TTC549 (cell line): ENCODE results near the gene NAPSA.
"Not testable (repeated sequence)": the region's sequence is repeated elsewhere in the genome, so short reads cannot be mapped to it uniquely, and the experiment has no call there.

ENCODE experiments used
- FAIRE-seq: peaks from 2 replicates; lab custom pipeline; 2012; peaks lifted over from hg19 to GRCh38; lab: Jason Lieb, UNC

NAPSA gene

GRCh38 chr19:50365434-50366306, at the start of gene NAPSA:
Gene NAPSA, minus strand, starts transcription at chr19:50365639. Its CDS starts 18 bp downstream, at chr19:50365621.
- no peak for FAIRE-seq

GRCh38 chr19:50413531-50413930, 48.1 kb upstream of the NAPSA start:
- no peak for FAIRE-seq

- FAIRE-seq, result no peak
Measured at GRCh38 chr19:50413096-50413495, 47.7 kb upstream of the NAPSA start.

- FAIRE-seq, result no peak
Measured at GRCh38 chr19:50412419-50412818, 47.0 kb upstream of the NAPSA start.

GRCh38 chr19:50410109-50410508, 44.7 kb upstream of the NAPSA start:
- FAIRE-seq, result no peak

DNA sequence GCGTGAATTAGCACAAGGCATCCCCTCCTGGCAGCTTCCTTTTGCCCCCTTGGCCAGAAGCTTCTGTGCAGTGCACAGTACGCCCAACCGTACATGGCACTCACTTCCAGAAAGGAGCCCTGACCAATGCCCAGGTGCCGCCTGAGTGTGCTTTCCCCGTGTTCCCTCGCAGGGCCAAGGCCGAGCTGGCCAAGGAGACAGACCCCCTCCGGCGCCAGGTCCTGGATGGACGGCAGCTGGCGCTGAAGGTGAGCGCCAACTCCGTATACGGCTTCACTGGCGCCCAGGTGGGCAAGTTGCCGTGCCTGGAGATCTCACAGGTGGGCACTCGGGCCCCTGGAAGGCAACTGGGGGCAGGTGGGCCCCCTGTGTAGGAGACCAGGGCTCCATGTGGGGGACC, 43.9 kb upstream of the NAPSA start:
- FAIRE-seq, result no peak

- FAIRE-seq, result no peak
Measured at GRCh38 chr19:50406829-50407228, 41.4 kb upstream of the NAPSA start.

GRCh38 chr19:50406156-50406820, 40.8 kb upstream of the NAPSA start:
- FAIRE-seq, result no peak

DNA sequence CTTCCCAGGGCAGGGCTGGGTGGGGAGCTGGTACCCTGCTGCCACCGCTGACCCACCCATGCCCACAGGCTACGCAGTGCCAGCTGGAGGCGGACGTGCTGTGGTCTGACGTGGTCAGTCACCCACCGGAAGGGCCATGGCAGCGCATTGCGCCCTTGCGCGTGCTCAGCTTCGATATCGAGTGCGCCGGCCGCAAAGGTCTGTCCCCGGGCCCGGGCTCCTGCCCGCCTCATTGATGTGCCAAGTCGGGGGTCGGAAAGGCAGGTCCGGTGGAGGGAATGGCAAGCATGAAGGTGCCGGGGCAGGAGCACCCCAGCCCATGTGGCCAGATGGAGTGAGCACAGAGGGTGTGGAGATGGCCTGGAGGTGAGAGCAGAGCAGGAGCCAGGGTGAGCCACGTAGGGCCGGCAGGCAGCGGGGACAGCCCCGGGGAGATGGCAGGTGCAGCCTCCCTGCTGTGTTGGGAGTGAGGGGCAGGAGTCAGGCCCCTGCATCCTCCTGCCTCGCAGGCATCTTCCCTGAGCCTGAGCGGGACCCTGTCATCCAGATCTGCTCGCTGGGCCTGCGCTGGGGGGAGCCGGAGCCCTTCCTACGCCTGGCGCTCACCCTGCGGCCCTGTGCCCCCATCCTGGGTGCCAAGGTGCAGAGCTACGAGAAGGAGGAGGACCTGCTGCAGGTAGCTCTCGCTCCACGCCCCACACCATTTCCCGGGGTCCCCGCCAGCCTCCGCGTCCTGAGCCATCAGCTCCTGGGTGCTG, 37.3 kb upstream of the NAPSA start:
- FAIRE-seq, result no peak

DNA sequence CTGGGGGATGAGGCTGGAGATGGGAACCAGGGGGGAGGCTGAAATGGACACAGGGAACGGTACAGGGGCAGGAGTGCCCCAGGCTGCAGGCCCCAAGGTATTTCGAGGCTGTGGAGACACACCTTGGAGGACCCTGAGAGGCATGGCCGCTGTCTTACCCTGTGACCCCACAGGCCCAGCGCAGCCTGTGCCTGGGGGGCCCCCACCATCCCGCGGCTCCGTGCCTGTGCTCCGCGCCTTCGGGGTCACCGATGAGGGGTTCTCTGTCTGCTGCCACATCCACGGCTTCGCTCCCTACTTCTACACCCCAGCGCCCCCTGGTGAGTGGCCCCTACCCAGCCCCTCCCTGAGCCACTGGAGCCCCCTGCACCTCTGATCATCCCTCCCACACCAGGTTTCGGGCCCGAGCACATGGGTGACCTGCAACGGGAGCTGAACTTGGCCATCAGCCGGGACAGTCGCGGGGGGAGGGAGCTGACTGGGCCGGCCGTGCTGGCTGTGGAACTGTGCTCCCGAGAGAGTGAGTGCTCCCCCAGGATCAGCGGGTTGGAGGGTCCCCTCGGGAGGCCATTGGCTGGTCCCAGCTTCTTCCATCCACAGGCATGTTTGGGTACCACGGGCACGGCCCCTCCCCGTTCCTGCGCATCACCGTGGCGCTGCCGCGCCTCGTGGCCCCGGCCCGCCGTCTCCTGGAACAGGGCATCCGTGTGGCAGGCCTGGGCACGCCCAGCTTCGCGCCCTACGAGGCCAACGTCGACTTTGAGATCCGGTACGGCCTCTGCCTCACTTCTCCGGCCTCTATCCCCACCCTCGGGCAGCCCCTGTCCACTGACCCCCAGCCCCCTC, 36.4 kb upstream of the NAPSA start:
- FAIRE-seq, result no peak

DNA sequence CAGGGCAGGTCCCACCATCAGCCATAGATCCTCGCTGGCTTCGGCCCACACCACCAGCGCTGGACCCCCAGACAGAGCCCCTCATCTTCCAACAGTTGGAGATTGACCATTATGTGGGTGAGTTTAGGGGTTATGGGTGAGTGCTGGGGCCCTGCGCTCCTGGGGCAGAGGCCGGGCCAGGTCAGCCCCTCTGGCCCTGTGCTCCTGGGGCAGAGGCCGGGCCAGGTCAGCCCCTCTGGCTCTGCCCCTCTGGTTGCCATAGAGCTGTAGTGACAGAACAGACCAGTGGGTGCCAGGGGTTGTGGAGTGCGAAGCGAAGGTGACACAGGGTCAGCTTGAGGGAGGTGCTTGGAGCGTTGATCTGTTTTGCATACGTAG, 33.9 kb upstream of the NAPSA start:
- FAIRE-seq, result no peak

- no peak for FAIRE-seq
Measured at GRCh38 chr19:50398675-50399367, 33.4 kb upstream of the NAPSA start.

GRCh38 chr19:50394017-50394416, 28.6 kb upstream of the NAPSA start:
- no peak for FAIRE-seq

DNA sequence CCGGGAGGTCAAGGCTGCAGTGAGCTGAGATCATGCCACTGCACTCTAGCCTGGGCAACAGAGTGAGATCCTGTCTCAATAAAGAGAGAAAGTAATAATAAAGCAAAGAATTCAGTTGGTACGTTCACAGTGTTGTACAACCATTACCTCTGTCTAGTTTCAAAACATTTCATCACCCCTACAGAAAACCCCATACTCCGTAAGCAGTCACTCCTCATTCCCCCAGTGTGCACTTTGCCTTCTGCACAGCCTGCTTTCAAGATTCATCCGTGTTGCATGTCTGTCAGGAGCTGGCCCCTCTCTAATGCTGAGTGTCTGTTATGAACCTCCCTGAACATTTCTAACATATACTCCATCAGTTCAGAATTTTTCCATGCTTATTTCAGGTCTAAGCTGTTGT, 28.1 kb upstream of the NAPSA start:
- no peak for FAIRE-seq

GRCh38 chr19:50392759-50393158, 27.3 kb upstream of the NAPSA start:
- no peak for FAIRE-seq

DNA sequence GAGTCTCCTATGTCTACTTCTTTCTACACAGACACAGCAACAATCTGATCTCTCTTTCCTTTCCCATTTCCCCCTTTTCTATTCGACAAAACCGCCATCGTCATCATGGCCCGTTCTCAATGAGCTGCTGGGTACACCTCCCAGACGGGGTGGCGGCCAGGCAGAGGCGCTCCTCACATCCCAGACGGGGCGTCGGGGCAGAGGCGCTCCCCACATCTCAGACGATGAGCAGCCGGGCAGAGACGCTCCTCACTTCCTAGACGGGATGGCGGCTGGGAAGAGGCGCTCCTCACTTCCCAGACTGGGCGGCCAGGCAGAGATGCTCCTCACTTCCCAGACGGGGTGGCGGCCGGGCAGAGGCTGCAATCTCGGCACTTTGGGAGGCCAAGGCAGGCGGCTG, 25.5 kb upstream of the NAPSA start:
- FAIRE-seq, result not testable (repeated sequence)

GRCh38 chr19:50390295-50390694, 24.9 kb upstream of the NAPSA start:
- not testable (repeated sequence) for FAIRE-seq

DNA sequence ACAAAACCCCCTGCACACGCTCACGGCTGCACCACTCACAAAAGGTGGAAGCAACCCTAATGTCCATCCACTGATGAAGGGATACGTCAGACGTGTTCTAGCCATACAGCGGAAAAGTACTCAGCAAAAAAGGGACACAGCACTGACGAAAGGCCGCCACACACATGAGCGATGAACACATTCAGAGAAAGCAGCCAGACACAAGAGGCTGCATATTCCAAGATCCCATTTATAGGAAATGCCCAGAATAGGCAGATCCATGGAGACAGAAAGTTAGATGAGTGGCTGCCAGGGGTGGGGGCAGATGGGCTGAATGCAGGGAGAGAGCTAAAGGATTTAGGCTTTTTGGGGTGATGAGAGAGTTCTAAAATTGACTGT, 22.4 kb upstream of the NAPSA start:
- no peak for FAIRE-seq

DNA sequence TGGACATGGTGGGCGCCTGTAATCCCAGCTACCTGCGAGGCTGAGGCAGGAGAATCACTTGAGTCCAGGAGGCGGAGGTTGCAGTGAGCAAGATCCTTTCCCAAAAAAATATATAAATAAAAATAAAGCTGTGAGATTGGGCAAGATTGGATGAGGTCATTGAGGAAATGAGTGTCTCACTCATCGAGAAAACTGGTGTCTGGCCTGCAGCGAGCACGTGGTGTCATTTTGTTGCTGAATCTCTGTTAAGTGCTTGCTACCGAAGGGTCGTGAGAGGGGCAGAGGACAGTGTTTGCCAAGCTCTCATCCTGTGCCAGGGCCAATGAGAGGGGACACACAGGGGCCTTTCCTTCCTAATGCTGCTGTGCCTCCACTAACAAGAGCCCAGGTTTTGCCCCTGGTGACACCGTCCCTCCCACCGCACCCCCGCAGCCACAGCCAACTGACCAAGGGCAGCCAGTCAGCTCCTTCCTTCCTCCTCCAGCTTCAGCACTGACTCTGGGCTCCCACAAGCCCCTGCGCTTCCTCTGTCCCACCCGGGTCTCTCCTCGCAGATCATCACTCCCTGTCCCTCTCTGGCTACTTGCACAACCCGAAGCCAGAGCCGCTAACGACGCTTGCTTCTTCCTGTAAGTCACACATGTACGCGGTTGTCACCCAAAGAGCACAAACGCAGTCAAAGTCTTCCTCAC, 21.9 kb upstream of the NAPSA start:
- FAIRE-seq, result no peak

GRCh38 chr19:50384685-50385535, 19.5 kb upstream of the NAPSA start:
- no peak for FAIRE-seq
